Gastroesophageal sphincter (tissue), 3 donors: ENCODE data around the gene PSME4.

Experiments
- POLR2A ChIP-seq, 2 donors: fragments of 450-650 bp; IDR thresholded peaks; one replicate each; pipeline ENCODE4 v1.6.1; 2017; ENCODE audit warnings: antibody characterized with exemption in 2 of 2, mild to moderate bottlenecking in 2 of 2, moderate library complexity in 1 of 2
- POLR2AphosphoS5 ChIP-seq: sonication (generic); formaldehyde crosslinking; IDR thresholded peaks from one replicate; pipeline ENCODE4 v1.6.1; 2017; ENCODE audit warnings: antibody characterized with exemption
- TF ChIP-seq, protein P1 (sequence below), 4 experiments: fragments of 200-600 bp in 2 of 4; fragments of 450-650 bp in 2 of 4; sonication (generic) in 1 of 4; IDR thresholded peaks; one replicate each; pipeline ENCODE4 v1.5.1; 2017 to 2019; ENCODE audit warnings: antibody characterized with exemption in 4 of 4, mild to moderate bottlenecking in 2 of 4, moderate library complexity in 2 of 4

GRCh38 chr2:53952519-53952918 is 18.3 kb downstream of the PSME4 start:
- TF ChIP-seq, protein P1, sequence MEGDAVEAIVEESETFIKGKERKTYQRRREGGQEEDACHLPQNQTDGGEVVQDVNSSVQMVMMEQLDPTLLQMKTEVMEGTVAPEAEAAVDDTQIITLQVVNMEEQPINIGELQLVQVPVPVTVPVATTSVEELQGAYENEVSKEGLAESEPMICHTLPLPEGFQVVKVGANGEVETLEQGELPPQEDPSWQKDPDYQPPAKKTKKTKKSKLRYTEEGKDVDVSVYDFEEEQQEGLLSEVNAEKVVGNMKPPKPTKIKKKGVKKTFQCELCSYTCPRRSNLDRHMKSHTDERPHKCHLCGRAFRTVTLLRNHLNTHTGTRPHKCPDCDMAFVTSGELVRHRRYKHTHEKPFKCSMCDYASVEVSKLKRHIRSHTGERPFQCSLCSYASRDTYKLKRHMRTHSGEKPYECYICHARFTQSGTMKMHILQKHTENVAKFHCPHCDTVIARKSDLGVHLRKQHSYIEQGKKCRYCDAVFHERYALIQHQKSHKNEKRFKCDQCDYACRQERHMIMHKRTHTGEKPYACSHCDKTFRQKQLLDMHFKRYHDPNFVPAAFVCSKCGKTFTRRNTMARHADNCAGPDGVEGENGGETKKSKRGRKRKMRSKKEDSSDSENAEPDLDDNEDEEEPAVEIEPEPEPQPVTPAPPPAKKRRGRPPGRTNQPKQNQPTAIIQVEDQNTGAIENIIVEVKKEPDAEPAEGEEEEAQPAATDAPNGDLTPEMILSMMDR (IDR thresholded peaks at IDR 0.05), result no peak
- TF ChIP-seq POLR2A (IDR thresholded peaks at IDR 0.05) (no peak), POLR2AphosphoS5 (no peak)
